MV-4-11 (cell line): Measurements from ENCODE around the gene TXK.

Experiments
- DNase-seq: peaks from one replicate; lab custom pipeline; 2025; lab: John Stamatoyannopoulos, UW

The TXK gene

GRCh38 chr4:48021100-48021499, 113.0 kb downstream of the TXK start:
- DNase-seq = no peak

GRCh38 chr4:48018112-48018511, 115.9 kb downstream of the TXK start:
- no peak for DNase-seq

- no peak for DNase-seq
Observed at GRCh38 chr4:48017108-48017571, 116.9 kb downstream of the TXK start.
